SJSA1 (cell line): ENCODE data around the gene PPP1CB. TPM values are rescaled to one million over a fixed set of nuclear protein-coding genes. Genes with fewer than 3 reads are reported as not detected.
"Not testable (repeated sequence)": the region's sequence is repeated elsewhere in the genome, so short reads cannot be mapped to it uniquely, and the experiment has no call there.

Experiments
- DNase-seq, 2 experiments: peaks; one replicate each; pipeline ENCODE4 v3.0.0-alpha.2; 2015 to 2020; ENCODE audit warnings: low spot score in 2 of 2, low read depth in 1 of 2
- H3K27ac ChIP-seq: fragments of 250-450 bp; sonication (Bioruptor Pico); 2 replicates; pipeline ENCODE4 v1.5.1; 2020; ENCODE audit warnings: mild to moderate bottlenecking, moderate library complexity
- H3K27me3 ChIP-seq: fragments of 250-450 bp; sonication (Bioruptor Pico); replicated peaks from 2 replicates; pipeline ENCODE4 v1.5.1; 2020; ENCODE audit warnings: mild to moderate bottlenecking, moderate library complexity
- H3K36me3 ChIP-seq: fragments of 250-450 bp; sonication (Bioruptor Pico); 2 replicates; pipeline ENCODE4 v1.5.1; 2020; ENCODE audit warnings: mild to moderate bottlenecking
- H3K4me1 ChIP-seq: fragments of 250-450 bp; sonication (Bioruptor Pico); replicated peaks from 2 replicates; pipeline ENCODE4 v1.6.1; 2021; ENCODE audit warnings: mild to moderate bottlenecking
- H3K4me3 ChIP-seq: fragments of 250-450 bp; sonication (Bioruptor Pico); 2 replicates; pipeline ENCODE4 v1.5.1; 2020; ENCODE audit warnings: mild to moderate bottlenecking
- H3K9me3 ChIP-seq: fragments of 250-450 bp; sonication (Bioruptor Pico); replicated peaks from 2 replicates; pipeline ENCODE4 v1.5.1; 2020; ENCODE audit warnings: mild to moderate bottlenecking
- total RNA-seq: library from RNA; depleted of rRNA; stranded (reverse); fragments of >200 nt; shearing (Covaris generic); gene quantifications from 2 replicates; pipeline ENCODE4 v1.2.3, GENCODE V29; 2014

Gene PPP1CB
- total RNA-seq, 1 experiment from 2014 or later = 206 TPM

DNA sequence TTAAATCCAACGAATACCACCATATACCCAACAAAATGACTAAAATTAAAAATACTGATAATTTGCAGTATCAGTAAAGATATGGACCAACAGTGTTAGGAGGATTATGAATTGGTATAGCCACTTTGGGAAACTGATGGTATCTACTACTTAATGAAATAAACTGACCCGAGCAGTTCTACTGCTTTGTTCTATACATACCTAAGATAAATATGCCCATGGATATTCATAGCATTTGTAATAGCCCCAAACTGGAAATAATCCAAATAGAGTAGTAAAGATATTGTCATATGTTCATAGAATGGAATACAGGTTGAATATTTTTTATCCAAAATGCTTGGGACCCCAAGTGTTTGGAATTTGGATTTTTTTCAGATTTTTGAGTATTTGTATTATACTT lies 20.7 kb downstream of the PPP1CB start:
- no peak for DNase-seq
- Histone ChIP-seq H3K27me3 (no peaks in the 10 kb centered on the region), H3K9me3 (no peaks in the 10 kb centered on the region), H3K4me1 (peaks cover 10% of the 10 kb centered on the region), H3K36me3 (peaks cover 23% of the 10 kb centered on the region), H3K4me3 (no peak overlapping the region), H3K27ac (no peak overlapping the region)

GRCh38 chr2:28776471-28776870 lies 24.8 kb downstream of the PPP1CB start:
- Histone ChIP-seq H3K27ac (no peak overlapping the region), H3K27me3 (no peaks in the 10 kb centered on the region), H3K36me3 (peaks cover 49% of the 10 kb centered on the region), H3K4me1 (no peaks in the 10 kb centered on the region), H3K9me3 (no peaks in the 10 kb centered on the region), H3K4me3 (no peak overlapping the region)
- no peak for DNase-seq

DNA sequence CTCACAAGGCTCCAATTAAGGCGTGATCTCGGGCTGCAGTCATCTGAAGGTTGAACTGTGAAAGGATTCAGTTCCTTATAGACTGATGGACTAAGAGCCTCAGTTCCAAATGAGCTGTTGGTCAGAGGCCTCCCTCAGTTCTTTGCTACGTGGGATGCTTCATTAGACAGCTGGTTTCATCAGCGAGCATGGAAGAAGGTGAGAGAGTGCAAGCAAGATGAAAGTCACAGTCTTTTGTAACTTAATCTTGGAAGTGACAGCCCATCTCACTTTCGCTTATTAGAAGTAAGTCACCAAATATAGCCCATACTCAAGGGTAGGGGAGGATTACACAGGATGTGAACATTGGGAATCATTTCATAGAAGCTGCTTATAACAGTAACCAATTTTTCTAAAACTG lies 26.8 kb downstream of the PPP1CB start:
- Histone ChIP-seq H3K4me3 (no peak overlapping the region), H3K9me3 (no peaks in the 10 kb centered on the region), H3K4me1 (no peaks in the 10 kb centered on the region), H3K36me3 (peaks cover 66% of the 10 kb centered on the region), H3K27me3 (no peaks in the 10 kb centered on the region), H3K27ac (no peak overlapping the region)
- DNase-seq = no peak

GRCh38 chr2:28779001-28779400 lies 27.4 kb downstream of the PPP1CB start:
- peaks cover 72% of the 10 kb centered on the region for H3K36me3 ChIP-seq
- no peak for DNase-seq
- H3K4me1 ChIP-seq = no peaks in the 10 kb centered on the region
- H3K9me3 ChIP-seq = no peaks in the 10 kb centered on the region
- H3K4me3 ChIP-seq = no peak overlapping the region
- H3K27me3 ChIP-seq = no peaks in the 10 kb centered on the region
- H3K27ac ChIP-seq = no peak overlapping the region

GRCh38 chr2:28780496-28780895 lies 28.9 kb downstream of the PPP1CB start:
- Histone ChIP-seq H3K27ac (no peak overlapping the region), H3K4me3 (no peak overlapping the region)
- DNase-seq = no peak

DNA sequence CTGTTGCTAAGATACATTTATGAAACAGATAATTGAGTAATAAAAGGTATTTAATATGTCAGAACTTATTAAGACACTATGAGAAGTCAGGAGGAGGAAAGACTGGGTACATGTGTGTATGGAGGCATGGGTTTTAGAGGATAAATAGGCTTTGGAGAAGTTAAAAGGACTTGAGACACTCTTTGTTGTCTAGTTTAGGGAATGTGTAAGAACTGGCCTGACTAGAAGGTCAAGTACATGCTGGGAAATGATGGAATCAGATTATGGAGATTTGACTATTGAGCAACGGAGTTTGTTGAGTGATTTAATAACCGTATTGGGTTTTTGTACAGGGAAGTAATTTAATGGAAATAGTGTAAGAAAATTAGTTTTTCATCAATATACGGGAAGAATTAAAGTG lies 30.8 kb downstream of the PPP1CB start:
- peaks cover 85% of the 10 kb centered on the region for H3K36me3 ChIP-seq
- no peaks in the 10 kb centered on the region for H3K27me3 ChIP-seq
- no peaks in the 10 kb centered on the region for H3K4me1 ChIP-seq
- H3K4me3 ChIP-seq = no peak overlapping the region
- no peaks in the 10 kb centered on the region for H3K9me3 ChIP-seq
- no peak for DNase-seq
- no peak overlapping the region for H3K27ac ChIP-seq

More at GRCh38 chr2:28780496-28780895, 28.9 kb downstream of the PPP1CB start:
- Histone ChIP-seq H3K36me3 (peaks cover 77% of the 10 kb centered on the region), H3K9me3 (no peaks in the 10 kb centered on the region), H3K4me1 (no peaks in the 10 kb centered on the region), H3K27me3 (no peaks in the 10 kb centered on the region)

DNA sequence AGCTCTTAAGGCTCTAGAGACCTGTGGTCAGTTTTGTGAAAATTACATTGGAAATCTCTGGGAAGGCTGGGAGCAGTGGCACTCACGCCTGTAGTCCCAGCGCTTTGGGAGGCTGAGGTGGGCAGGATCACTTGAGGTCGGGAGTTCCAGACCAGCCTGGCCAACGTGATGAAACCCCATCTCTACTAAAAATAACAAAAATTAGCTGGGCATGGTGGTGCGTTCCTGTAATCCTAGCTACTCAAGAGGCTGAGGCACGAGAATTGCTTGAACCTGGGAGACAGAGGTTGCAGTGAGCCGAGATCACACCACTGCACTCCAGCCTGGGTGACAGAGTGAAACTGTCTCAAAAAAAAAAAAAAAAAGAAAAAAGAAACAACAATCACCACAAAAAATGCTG lies 32.9 kb downstream of the PPP1CB start:
- H3K4me1 ChIP-seq, DNase-seq, H3K27me3 ChIP-seq, H3K27ac ChIP-seq, H3K9me3 ChIP-seq, H3K4me3 ChIP-seq: not testable (repeated sequence)
- peaks cover 83% of the 10 kb centered on the region for H3K36me3 ChIP-seq

GRCh38 chr2:28796620-28797019 lies 45.0 kb downstream of the PPP1CB start:
- Histone ChIP-seq H3K4me3 (no peak overlapping the region), H3K27ac (no peak overlapping the region), H3K9me3 (no peaks in the 10 kb centered on the region), H3K36me3 (peaks cover 79% of the 10 kb centered on the region), H3K27me3 (no peaks in the 10 kb centered on the region), H3K4me1 (peaks cover 16% of the 10 kb centered on the region)
- DNase-seq = no peak

- Histone ChIP-seq H3K27ac (no peak overlapping the region), H3K9me3 (no peaks in the 10 kb centered on the region), H3K4me3 (no peak overlapping the region), H3K27me3 (no peaks in the 10 kb centered on the region), H3K4me1 (peaks cover 4% of the 10 kb centered on the region; the same call in 1 of the 2 replicates), H3K36me3 (peaks cover 73% of the 10 kb centered on the region)
- DNase-seq = no peak
Observed at GRCh38 chr2:28801726-28802125, 50.1 kb downstream of the PPP1CB start.

DNA sequence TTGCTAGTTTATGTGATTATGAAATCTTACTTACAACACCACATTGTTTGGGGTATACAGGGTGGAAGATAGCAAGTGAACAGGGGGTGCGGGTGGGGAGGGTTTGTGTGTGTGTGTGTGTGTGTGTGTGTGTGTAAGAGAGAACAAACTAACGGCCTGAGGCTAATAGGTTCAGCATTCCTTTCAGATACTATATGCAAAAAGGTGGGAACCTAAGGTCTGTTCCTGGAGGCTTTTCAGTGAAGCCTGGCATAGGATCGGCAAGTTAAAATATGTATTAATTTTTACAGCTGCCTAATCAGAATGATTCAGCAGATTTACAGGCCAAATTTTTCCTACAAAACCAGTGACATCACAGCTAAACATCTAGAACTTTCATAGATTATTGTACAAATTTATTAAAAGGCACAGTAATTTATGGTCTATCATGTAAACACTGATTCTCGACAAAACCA lies 51.4 kb downstream of the PPP1CB start:
- Histone ChIP-seq H3K4me3 (no peak overlapping the region), H3K4me1 (peaks cover 4% of the 10 kb centered on the region; the same call in 1 of the 2 replicates), H3K27me3 (no peaks in the 10 kb centered on the region), H3K9me3 (no peaks in the 10 kb centered on the region), H3K27ac (peak overlapping the region; percentile 16; the same call in 1 of the 2 replicates), H3K36me3 (peaks cover 61% of the 10 kb centered on the region)
- no peak for DNase-seq

GRCh38 chr2:28809927-28810326 lies 58.3 kb downstream of the PPP1CB start:
- no peak for DNase-seq
- H3K36me3 ChIP-seq = peaks cover 13% of the 10 kb centered on the region
- peak overlapping the region; percentile 36 for H3K4me3 ChIP-seq
- no peak overlapping the region for H3K27ac ChIP-seq
- H3K4me1 ChIP-seq = peaks cover 11% of the 10 kb centered on the region
- peaks cover 3% of the 10 kb centered on the region; the same call in 1 of the 2 replicates for H3K9me3 ChIP-seq
- no peaks in the 10 kb centered on the region for H3K27me3 ChIP-seq

DNA sequence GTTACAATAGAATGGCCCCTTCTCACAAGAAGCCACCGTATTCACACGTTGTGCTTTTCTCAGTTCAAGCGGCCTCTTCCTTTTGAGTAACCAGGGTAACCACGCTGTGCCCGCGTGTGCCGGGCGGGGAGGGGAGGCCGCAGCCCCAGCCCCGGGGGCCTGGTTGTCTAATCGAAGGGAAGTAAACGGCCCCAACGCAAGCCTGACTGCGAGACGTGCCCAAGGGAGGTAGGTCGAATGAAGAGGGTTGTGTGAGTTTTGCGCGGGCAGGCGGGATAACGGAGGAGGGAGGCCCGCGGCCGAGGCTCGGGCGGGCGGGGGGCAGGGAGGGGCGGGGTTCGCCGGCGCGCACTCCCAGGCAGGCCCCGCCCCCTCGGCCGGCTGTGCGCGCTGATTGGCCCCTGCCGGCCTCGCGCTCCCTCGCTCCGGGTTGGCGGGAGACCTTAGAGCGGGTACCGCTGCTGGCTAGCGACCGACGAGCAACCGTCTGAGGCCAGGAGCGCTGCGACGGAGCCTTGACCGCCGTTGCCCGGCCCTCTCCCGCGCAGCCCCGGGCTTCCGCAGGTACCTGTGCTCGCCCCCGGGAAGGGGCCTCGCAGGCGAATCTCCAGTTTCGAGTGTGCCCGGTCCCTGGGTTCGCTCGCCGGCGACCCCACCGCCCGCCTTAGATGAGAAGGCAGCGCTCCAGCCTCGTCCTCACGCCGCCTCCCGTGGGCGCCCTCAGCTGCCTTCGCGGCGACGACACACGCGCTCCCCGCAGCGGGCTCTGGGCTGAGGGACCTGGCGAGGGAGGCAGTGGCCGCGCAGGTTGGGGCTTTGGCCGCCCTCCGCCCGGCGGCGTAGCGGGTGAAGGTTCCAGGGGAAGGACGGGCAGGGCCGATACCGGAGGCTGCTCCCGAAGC lies 59.0 kb downstream of the PPP1CB start, which contains the start of gene SPDYA:
TSS of gene SPDYA (plus strand) at position 451 of the 902 bp plus-strand sequence. CDS start 5,181 bp downstream, outside the sequence.
- H3K9me3 ChIP-seq = peaks cover 3% of the 10 kb centered on the region; the same call in 1 of the 2 replicates
- peaks cover 11% of the 10 kb centered on the region for H3K36me3 ChIP-seq
- peak within 1 kb of the TSS; percentile 36 for H3K4me3 ChIP-seq
- DNase-seq = peak; percentile 51 to 54
- peaks cover 11% of the 10 kb centered on the region for H3K4me1 ChIP-seq
- H3K27me3 ChIP-seq = no peaks in the 10 kb centered on the region
- no peak within 1 kb of the TSS for H3K27ac ChIP-seq

DNA sequence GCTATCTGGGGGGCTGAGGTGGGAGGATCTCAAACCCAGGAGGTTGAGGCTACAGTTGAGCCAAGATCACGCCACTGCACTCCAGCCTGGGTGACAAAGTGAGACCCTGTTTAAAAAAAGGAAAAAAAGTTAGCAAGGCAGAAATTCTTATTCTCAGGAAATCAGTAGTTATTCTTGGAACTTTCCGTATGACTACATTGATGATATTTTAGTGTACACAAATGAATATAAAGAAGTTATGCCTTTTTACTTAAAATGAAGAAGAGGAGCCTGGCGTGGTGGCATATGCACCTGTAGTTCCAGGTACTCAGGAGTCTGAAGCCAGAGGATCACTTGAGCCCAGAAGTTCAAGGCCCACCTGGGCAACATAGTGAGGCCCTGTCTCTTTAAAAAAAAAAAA lies 66.4 kb downstream of the PPP1CB start:
- Histone ChIP-seq H3K27ac (no peak overlapping the region), H3K36me3 (no peaks in the 10 kb centered on the region), H3K4me3 (no peak overlapping the region), H3K4me1 (no peaks in the 10 kb centered on the region), H3K9me3 (no peaks in the 10 kb centered on the region), H3K27me3 (no peaks in the 10 kb centered on the region; the same call in 1 of the 2 replicates)
- DNase-seq = no peak

GRCh38 chr2:28821295-28821958 lies 69.8 kb downstream of the PPP1CB start:
- H3K36me3 ChIP-seq = no peaks in the 10 kb centered on the region
- H3K4me3 ChIP-seq = no peak overlapping the region
- H3K4me1 ChIP-seq = no peaks in the 10 kb centered on the region
- H3K27me3 ChIP-seq = no peaks in the 10 kb centered on the region; the same call in 1 of the 2 replicates
- peak; percentile 47 for DNase-seq
- no peak overlapping the region for H3K27ac ChIP-seq
- H3K9me3 ChIP-seq = no peaks in the 10 kb centered on the region
